ENCODE data around the gene PHLPP1. TPM values are rescaled to one million over a fixed set of nuclear protein-coding genes. Genes with fewer than 3 reads are reported as not detected.
"Not testable (repeated sequence)": the region's sequence is repeated elsewhere in the genome, so short reads cannot be mapped to it uniquely, and the experiment has no call there.

The PHLPP1 gene
- total RNA-seq = 19.1 TPM

DNA sequence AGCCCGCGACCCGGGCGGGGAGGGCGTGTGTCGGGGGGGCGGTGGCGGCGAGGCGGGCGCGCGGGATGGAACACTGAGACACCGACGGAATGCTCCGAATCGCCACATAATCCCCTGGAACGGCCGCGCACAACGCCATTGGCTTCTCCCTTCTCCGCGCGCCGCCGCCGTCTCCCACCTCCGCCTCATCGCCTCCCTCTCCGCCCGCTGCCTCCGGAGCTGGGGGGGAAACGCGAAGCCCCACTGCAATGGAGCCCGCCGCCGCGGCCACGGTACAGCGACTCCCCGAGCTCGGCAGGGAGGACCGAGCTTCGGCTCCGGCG lies at the start of gene PHLPP1:
PHLPP1 (plus strand) TSS at position 106 of the 323 bp plus-strand sequence; CDS start at position 249, 143 bp downstream.
- DNase-seq (ENCODE audit: low read depth in 2 of 3, low spot score in 2 of 3) = no peak

DNA sequence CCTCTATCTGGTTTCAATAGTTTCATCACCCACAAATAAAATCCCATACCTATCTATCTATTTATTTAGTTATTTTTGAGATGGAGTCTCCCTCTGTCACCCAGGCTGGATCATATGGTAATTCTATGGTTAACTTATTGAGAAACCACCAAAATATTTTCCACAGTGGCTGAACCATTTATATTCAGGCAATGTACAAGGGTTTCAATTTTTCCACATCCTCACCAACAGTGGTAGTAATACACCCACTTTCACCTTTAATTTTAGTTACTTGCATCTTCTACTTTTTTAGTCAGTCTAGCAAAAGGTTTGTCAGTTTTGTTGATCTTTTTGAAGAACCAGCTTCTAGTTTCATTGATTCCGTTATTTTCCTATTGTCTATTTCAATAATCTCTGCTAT lies 46.1 kb upstream of the PHLPP1 start:
- DNase-seq (ENCODE audit: low read depth in 2 of 3, low spot score in 2 of 3) = no peak

DNA sequence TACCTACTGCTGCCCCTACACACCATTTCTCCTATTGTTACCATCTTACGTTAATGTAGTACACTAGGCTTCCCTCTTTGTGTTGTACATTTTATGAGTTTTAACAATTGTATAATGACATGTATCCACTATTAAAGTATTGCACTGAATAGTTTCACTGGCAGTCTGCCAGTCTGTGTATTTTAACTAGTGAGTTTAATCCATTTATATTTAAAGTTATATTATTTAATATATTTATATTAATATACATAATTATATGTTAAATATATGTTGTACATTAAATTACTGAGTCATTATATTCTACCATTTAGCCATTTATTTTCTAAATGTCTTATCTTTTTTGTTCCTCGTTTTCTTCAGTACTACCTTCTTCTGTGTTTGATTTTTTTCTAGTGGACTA lies 44.8 kb upstream of the PHLPP1 start:
- no peak for DNase-seq (ENCODE audit: low read depth in 2 of 3, low spot score in 2 of 3)

DNA sequence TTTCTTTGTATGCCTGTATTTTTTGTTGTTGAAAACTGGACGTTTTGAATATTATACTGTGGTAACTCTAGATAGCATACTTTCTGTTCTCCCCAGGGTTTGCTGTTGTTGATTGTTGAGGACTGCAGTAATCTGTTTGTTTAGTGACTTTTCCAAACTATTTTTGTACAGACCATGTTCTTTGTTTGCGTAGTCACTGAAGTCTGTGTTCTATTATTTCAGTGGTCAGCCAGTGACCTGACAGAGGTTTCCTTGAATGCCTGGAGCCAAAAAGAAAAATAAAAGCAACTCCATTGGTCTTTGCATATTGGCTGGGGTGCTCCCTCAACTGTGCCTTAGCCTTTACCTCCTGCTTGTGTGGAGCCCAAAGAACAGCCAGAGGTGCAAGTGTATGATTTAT lies 42.7 kb upstream of the PHLPP1 start:
- DNase-seq (ENCODE audit: low read depth in 2 of 3, low spot score in 2 of 3) = no peak

DNA sequence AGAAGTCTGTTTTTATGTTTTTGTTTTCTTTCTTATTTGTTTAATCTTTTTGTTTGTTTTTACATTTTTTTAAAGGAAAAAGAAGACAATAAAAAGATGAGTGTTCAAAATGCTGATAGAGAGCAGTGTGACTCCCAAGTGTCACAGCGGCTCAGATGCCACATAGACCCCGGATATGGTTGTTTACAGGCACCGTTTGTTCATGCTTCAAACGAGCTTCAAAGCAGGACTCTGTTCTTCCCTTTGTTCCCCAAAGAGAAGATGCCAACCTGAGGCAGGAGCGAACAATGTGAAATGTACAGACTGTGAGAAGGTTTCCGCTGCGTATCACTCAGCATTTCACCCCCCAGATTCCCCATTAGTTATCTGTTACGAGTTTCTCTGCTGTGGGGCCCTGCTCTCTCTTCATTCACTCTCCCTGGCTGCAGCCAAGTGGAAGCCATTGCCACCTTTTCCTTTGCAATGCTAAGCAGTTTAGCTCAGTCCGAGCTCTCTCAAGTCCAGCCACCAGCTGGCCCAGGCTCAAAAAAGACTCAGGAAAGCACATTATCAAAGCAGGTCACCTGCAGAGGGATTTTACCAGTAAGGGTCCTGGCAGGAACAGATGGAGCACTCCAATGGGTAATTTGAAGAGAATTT lies 36.4 kb upstream of the PHLPP1 start:
- no peak for DNase-seq (ENCODE audit: low read depth in 2 of 3, low spot score in 2 of 3)

DNA sequence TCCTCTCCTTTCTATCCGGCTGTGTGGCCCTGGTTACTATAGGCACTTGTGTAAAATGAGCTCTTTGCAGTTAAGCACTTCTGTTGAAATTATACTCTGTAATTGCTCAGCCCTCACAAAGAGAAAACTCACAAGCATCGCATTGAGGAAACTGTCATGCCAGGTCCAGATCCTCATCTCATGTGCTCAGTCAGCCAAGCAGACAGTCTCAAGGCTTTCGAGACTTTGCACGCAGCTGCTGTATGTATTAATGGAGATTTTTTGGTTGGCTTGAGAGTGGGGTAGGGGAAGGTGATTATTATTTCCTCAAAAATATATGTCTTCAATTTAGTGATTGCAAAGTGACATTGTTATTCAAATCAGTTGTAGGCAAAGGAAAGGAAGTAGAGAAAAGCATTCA lies 33.0 kb upstream of the PHLPP1 start:
- DNase-seq (ENCODE audit: low read depth in 2 of 3, low spot score in 2 of 3) = no peak

DNA sequence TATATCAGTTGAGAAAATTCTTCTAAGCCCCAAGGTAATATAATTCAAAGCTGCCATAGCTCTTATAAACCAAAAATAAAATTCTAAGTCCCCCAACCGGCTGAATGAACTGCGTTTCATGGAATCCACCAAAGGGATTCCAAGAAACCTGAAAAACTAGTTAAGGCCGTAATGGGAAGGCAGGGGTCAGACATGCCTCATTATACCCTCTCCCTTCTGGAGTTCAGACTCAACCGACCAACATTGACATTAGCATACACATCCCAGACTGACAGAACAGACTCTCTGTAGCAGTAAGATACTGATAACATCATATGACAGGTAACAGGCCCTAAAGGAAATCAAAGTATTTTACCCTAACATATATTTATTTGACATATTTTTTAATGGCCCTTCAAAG lies 31.4 kb upstream of the PHLPP1 start:
- DNase-seq (ENCODE audit: low read depth in 2 of 3, low spot score in 2 of 3) = no peak

DNA sequence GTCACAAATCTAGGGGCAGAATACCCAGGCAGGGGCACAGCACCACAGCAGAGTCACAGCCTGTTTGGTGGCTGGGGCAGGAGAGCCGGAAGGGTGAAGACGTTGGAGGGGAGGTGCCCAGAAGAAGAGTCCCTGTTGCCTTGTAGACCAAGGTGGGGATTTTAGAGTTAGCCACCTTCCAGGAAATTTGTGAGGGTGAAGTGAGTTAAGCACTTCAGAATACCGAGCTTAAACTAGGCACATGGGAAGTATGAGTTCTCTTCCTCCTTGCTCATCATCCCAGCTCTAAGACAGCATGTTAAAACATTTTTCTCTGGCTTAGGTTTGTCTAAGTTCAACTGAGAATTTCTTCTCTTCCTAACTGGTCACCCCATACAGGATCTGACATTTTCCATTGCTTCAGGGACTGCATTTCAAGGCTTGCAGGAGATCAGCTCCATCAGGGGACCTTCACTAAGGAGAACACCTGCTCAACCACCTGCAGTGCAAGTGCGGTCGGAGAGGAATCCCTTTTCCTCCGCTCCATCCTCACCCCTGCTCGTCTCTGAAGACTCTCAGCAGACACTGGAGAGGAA lies 26.5 kb upstream of the PHLPP1 start:
- DNase-seq (ENCODE audit: low read depth in 2 of 3, low spot score in 2 of 3) = no peak

DNA sequence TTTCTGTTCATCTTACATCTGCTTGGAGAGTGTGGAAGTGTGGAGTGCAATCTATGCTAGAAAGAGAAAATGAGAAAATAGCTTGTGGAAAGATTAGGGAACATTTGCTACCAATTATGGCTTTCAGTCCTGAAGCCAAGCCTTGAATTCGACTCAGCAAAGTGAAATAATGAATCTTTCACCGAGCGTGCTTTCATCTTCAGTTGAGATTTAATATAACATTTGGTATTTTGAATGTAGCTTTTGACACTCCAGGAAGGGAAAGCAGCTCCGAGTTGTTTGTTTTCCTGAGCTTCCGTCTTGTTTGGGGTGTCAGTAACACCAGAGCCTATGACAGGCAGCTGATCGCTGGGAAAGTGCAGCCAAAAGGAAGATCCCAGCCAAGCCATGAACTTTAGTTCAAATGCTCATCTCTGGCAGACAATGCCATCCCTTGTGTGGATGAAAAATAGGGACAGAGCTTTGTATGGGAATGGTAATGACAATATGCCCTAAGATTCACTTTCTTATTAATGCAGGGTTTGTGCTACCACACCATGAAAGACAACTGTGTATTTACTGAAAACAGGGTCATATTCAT lies 25.0 kb upstream of the PHLPP1 start:
- DNase-seq (ENCODE audit: low read depth in 2 of 3, low spot score in 2 of 3) = no peak

DNA sequence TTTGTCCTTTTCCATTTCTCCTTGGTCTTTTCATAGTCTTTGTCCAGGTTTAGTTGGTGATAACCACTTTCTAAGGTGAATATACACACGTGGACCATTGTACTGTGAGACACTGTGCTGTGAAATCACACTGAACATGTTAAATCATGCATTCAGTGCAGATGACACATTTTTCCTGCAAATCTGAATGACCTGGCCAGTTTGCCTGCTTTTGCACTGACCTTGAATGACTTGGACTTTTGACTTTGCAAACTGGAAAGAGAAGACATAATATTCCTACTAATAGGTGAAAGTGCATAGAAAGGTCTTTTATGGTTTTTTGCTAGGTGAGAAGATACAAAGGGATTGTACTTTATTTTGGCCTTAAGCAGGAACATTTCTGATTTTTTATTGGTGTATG lies 21.7 kb upstream of the PHLPP1 start:
- DNase-seq (ENCODE audit: low read depth in 2 of 3, low spot score in 2 of 3) = no peak

DNA sequence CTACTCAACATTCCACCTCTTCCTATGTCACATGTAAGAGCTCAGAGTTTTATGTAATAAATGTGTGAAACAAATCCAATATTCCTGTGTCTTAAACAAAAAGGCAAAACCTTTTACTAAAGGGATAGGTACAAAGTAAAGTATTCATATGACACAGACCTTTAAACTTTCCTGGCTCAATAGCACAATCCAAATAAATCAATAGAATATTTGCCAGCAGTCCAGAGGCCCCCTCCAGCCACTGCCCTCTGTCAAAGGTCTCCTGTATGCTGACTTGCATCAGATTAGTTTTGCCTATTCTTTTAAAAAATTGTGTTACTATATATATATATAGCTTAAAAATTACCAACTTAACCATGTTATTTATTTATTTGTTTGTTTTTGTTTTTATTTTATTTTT lies 17.7 kb upstream of the PHLPP1 start:
- no peak for DNase-seq (ENCODE audit: low read depth in 2 of 3, low spot score in 2 of 3)

DNA sequence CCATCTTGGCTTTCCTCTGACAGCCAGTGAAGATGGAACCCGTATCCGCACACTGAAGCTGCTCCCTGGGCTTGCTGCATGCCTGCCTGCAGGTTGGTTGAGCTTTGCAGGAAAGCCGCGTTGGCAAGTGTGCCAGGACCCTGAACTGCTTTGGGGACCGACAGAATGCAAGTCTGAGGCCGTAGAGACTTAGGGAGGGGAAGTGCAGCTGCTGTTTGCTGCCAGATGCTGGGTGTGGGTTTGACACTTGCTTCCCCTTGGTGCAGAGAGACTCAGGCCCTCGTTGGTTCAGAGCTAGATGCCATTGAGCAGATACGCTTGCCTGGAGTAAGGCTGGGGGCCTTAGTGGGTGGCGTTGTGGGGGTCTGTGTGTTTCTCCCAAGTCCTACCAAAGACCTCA lies 13.1 kb upstream of the PHLPP1 start:
- peak in 1 of 3 donors; percentile 80 for DNase-seq (ENCODE audit: low read depth in 2 of 3, low spot score in 2 of 3)

DNA sequence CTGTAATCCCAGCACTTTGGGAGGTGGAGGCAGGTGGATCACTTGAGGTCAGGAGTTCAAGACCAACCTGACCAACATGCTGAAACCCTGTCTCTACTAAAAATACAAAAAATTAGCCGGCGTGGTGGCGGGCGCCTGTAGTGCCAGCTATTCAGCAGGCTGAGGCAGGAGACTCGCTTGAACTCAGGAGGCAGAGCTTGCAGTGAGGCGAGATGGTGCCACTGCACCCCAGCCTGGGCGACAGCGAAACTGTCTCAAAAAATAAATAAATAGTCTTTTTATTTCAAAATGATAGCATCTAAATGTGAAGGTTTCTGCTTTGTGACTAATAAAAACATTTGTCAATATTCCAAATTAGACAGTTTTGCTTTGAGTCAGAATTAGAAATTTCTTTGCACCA lies 8.5 kb upstream of the PHLPP1 start:
- DNase-seq (ENCODE audit: low read depth in 2 of 3, low spot score in 2 of 3) = not testable (repeated sequence)

DNA sequence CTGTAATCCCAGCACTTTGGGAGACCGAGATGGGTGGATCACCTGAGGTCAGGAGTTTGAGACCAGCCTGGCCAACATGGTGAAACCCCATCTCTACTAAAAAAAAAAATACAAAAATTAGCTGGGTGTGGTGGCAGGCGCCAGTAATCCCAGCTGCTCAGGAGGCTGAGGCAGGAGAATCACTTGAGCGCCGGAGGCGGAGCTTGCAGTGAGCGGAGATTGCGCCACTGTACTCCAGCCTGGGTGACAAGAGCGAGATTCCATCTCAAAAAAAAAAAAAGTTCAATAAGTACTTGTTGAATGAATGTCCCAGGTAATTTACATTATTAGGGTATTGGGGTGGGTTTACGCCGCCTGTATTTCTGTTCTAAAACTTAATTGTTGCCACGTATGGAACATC lies 5.4 kb upstream of the PHLPP1 start:
- not testable (repeated sequence) for DNase-seq (ENCODE audit: low read depth in 2 of 3, low spot score in 2 of 3)

DNA sequence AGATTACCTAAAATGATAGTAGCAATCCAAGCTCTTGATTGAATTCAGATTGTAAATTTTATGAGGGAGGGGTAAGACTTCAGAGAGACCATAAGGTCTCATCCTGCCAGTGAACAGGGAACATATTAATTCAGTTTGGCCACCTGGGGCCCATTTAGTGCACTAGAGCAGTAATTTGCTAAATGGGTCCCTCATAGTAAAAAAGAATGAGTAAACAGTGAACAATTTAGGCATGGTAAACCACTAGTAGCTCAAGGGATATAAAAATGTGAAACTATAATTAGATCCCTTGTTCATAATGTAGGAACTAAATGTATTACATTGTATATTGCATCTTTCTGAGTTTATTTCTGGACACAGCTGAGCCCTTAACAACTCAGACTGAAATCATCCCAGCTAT lies 4.9 kb upstream of the PHLPP1 start:
- DNase-seq (ENCODE audit: low read depth in 2 of 3, low spot score in 2 of 3) = no peak

DNA sequence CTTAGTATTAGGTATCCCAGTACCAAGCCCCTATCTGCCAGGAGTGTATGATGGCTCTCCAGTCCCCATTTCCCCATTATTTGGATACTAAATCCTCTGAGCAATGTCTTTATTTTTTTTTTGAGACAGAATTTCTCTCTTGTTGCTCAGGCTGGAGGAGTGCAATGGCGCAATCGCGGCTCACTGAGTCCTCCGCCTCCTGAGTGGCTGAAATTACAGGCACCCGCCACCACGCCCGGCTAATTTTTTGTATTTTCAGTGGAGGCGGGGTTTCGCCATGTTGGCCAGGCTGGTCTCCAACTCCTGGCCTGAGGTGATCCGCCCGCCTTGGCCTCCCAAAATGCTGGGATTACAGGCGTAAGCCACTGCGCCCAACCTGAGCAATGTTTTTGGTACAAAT lies 3.6 kb upstream of the PHLPP1 start:
- DNase-seq (ENCODE audit: low read depth in 2 of 3, low spot score in 2 of 3) = no peak

DNA sequence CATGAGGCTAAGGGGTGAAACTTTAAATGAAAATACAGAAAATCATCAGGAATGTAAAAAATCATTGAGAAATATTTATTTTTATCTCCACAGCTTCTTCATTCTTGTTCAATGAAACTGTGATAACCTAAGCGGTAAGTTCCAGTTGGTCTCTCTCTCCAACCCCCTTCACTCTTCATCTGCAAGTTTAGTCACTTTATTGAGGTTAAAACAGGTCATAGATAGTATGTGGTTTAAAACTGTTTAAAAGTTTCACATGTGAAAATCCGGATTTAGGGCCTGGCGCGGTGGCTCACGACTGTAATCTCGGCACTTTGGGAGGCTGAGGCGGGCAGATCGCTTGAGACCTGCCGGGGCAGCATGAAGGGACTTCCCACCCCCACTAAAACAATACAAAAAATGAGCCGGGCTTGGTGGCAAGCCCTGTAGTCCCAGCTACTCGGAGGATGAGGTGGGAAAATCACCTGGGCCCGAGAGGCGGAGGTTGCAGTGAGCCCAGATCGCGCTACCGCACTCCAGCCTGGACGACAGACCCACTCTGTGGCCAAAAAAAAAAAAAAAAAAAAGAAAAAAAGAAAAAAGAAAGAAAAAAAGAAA lies 1.6 kb upstream of the PHLPP1 start:
- no peak for DNase-seq (ENCODE audit: low read depth in 2 of 3, low spot score in 2 of 3)

DNA sequence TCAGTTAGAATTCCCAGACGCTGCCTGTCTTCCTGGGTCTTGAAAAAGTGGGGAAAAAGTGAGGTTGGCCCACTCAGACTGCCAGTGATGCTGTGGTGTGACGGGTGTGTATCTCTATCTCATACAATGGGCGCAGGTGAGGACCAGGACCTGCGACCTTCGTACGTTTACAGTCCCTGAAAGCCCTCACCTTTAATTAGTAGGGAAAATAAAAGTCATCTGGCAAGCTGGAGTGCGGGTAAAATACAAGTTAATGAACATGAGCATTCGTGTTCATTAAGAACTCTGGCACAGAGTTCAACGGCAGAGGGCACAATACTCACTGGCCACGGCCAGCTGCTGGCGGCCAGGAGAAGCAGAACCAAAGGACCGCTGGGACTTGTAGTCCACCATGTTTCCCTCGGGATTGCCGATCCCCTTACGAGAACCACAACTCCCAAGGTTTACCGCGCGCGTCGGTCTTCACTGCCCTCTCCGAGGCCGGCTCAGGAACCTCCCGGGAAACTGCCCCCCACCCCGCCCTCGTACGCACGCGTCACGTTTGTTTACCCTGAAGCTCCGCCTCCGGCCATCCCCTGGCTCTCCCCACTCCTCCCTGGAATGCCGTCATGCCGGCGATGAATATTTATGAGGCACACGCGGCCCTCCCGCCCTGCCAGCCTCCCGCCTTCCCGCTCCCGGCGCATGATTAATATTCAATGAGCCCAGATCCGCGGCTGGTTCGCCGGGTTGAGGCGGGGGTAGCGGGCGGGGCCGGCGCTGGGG lies 488 bp upstream of the PHLPP1 start:
- peak; percentile 88 to 99 (median 99) for DNase-seq (ENCODE audit: low read depth in 2 of 3, low spot score in 2 of 3)

DNA sequence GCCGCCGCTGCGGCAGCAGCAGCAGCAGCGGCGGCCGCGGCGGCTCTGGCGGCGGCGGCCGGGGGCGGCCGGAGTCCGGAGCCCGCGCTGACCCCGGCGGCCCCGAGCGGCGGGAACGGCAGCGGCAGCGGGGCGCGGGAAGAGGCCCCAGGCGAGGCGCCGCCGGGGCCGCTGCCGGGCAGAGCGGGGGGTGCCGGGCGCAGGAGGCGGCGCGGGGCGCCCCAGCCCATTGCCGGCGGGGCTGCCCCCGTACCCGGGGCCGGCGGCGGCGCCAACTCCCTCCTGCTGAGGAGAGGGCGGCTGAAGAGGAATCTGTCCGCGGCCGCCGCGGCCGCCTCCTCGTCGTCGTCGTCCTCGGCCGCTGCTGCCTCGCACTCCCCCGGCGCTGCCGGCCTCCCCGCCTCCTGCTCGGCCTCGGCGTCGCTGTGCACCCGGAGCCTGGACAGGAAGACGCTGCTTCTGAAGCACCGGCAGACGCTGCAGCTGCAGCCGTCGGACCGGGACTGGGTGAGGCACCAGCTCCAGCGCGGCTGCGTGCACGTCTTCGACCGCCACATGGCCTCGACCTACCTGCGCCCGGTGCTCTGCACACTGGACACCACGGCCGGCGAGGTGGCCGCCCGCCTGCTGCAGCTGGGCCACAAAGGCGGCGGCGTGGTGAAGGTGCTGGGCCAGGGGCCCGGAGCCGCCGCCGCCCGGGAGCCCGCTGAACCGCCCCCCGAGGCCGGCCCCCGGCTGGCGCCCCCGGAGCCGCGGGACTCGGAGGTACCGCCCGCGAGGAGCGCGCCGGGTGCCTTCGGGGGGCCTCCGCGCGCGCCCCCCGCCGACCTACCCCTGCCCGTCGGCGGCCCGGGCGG lies 646 bp downstream of the PHLPP1 start:
- DNase-seq (ENCODE audit: low read depth in 2 of 3, low spot score in 2 of 3) = peak; percentile 39 to 58 (median 47)

DNA sequence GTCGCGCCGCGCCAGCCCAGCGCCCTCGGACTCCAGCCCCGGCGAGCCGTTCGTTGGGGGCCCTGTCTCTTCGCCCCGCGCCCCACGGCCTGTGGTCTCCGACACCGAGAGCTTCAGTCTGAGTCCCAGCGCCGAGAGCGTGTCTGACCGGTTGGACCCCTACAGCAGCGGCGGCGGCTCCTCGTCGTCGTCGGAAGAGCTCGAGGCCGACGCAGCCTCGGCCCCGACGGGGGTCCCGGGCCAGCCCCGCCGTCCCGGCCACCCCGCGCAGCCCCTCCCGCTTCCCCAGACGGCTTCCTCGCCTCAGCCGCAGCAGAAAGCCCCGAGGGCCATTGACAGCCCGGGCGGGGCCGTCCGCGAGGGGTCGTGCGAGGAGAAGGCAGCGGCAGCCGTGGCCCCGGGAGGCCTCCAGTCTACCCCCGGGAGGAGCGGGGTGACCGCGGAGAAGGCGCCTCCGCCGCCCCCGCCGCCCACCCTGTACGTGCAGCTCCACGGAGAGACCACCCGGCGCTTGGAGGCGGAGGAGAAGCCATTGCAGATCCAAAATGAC lies 1.4 kb downstream of the PHLPP1 start:
- peak; percentile 26 to 73 (median 70) for DNase-seq (ENCODE audit: low read depth in 2 of 3, low spot score in 2 of 3)
